CD14-positive monocyte (primary cell): Measurements from ENCODE around the gene SMCO4. TPM values are rescaled to one million over a fixed set of nuclear protein-coding genes. Genes with fewer than 3 reads are reported as not detected.

Source experiments
- DNase-seq, 3 donors: peaks; one replicate each; pipeline ENCODE4 v3.0.0-alpha.2; 2011 to 2022
- H2AFZ ChIP-seq: 2 replicates; pipeline ENCODE4 v1.6.0; 2012; ENCODE audit warnings: mild to moderate bottlenecking, low read depth, low read length, inconsistent platforms; ENCODE audit not compliant: insufficient read depth, poor library complexity, severe bottlenecking
- H3K27ac ChIP-seq, 2 donors: 1 replicate in 1 of 2; 2 replicates in 1 of 2; pipeline ENCODE4 v1.5.1; 2012 to 2013; ENCODE audit warnings: low read length in 2 of 2, control low read depth in 1 of 2, inconsistent platforms in 1 of 2, low read depth in 1 of 2, mild to moderate bottlenecking in 1 of 2
- H3K27me3 ChIP-seq, 2 donors: one replicate each; pipeline versions ENCODE4 v1.6.0 to v1.6.1; 2011 to 2013; ENCODE audit warnings: low read length in 2 of 2; ENCODE audit not compliant: control insufficient read depth in 2 of 2, insufficient read depth in 2 of 2
- H3K36me3 ChIP-seq, 2 donors: replicated peaks in 1 of 2; 1 replicate in 1 of 2; 2 replicates in 1 of 2; pipeline versions ENCODE4 v1.5.1 to v1.6.1; 2012 to 2013; ENCODE audit warnings: low read length in 2 of 2, control low read depth in 1 of 2, inconsistent platforms in 1 of 2, mild to moderate bottlenecking in 1 of 2; ENCODE audit not compliant: insufficient read depth in 2 of 2, control insufficient read depth in 1 of 2
- H3K4me1 ChIP-seq, 2 donors: 1 replicate in 1 of 2; 2 replicates in 1 of 2; pipeline versions ENCODE4 v1.5.1 to v1.6.1; 2012 to 2013; ENCODE audit warnings: low read length in 2 of 2, control low read depth in 1 of 2, inconsistent platforms in 1 of 2, mild to moderate bottlenecking in 1 of 2, moderate library complexity in 1 of 2; ENCODE audit not compliant: insufficient read depth in 2 of 2, control insufficient read depth in 1 of 2
- H3K4me2 ChIP-seq: replicated peaks from 2 replicates; pipeline ENCODE3; 2012; ENCODE audit warnings: low read length, moderate library complexity, mild to moderate bottlenecking; ENCODE audit not compliant: poor library complexity, severe bottlenecking; ENCODE audit errors: extremely low read depth
- H3K4me3 ChIP-seq, 3 experiments: fragments of 200-600 bp in 1 of 3; sonication (generic) in 1 of 3; replicated peaks in 1 of 3; 1 replicate in 2 of 3; 2 replicates in 1 of 3; pipeline ENCODE4 v1.5.1; 2011 to 2013; ENCODE audit warnings: low read length in 3 of 3, mild to moderate bottlenecking in 3 of 3, control low read depth in 2 of 3, low read depth in 2 of 3, inconsistent platforms in 1 of 3, moderate library complexity in 1 of 3
- H3K79me2 ChIP-seq: 2 replicates; pipeline ENCODE4 v1.6.0; 2012; ENCODE audit warnings: mild to moderate bottlenecking, control low read depth, inconsistent platforms, low read length, moderate library complexity; ENCODE audit not compliant: insufficient read depth
- H3K9ac ChIP-seq: 2 replicates; pipeline ENCODE4 v1.6.0; 2017; ENCODE audit warnings: low read length, mild to moderate bottlenecking; ENCODE audit not compliant: insufficient read depth, poor library complexity, severe bottlenecking
- H3K9me3 ChIP-seq, 2 donors: replicated peaks in 1 of 2; 1 replicate in 1 of 2; 2 replicates in 1 of 2; pipeline versions ENCODE4 v1.5.1 to v1.6.1; 2012 to 2013; ENCODE audit warnings: low read length in 2 of 2, control low read depth in 1 of 2; ENCODE audit not compliant: control insufficient read depth in 1 of 2, insufficient read depth in 1 of 2
- H4K20me1 ChIP-seq: 2 replicates; pipeline ENCODE4 v1.6.0; 2012; ENCODE audit warnings: mild to moderate bottlenecking, low read length, control low read depth, moderate library complexity; ENCODE audit not compliant: insufficient read depth
- H3K27ac Mint-ChIP-seq, 7 donors: one replicate each; pipeline ENCODE4 v1.8.0; 2020; ENCODE audit warnings: mild to moderate bottlenecking in 7 of 7, mixed read lengths in 7 of 7, moderate library complexity in 6 of 7, inconsistent platforms in 2 of 7
- H3K27me3 Mint-ChIP-seq, 3 donors: one replicate each; pipeline ENCODE4 v1.8.0; 2021 to 2022; ENCODE audit warnings: low read depth in 3 of 3, mild to moderate bottlenecking in 3 of 3, mixed read lengths in 3 of 3, moderate library complexity in 3 of 3, inconsistent platforms in 1 of 3
- H3K36me3 Mint-ChIP-seq, 2 donors: one replicate each; pipeline ENCODE4 v1.8.0; 2020; ENCODE audit warnings: mixed read lengths in 2 of 2, inconsistent platforms in 1 of 2, mild to moderate bottlenecking in 1 of 2
- H3K4me1 Mint-ChIP-seq: one replicate; pipeline ENCODE4 v1.8.0; 2020; ENCODE audit warnings: mild to moderate bottlenecking, mixed read lengths
- H3K4me3 Mint-ChIP-seq, 2 donors: one replicate each; pipeline ENCODE4 v1.8.0; 2020; ENCODE audit warnings: mild to moderate bottlenecking in 2 of 2, mixed read lengths in 2 of 2, moderate library complexity in 1 of 2
- H3K9me3 Mint-ChIP-seq, 7 donors: one replicate each; pipeline ENCODE4 v1.8.0; 2020 to 2022; ENCODE audit warnings: mixed read lengths in 7 of 7, mild to moderate bottlenecking in 6 of 7, moderate library complexity in 6 of 7, inconsistent platforms in 2 of 7
- WGBS: methylation state at CpG from one replicate; pipeline ENCODE4 v1.1.5; 2013; ENCODE audit warnings: missing lambda C conversion rate; ENCODE audit not compliant: insufficient coverage; 5-methylcytosine and 5-hydroxymethylcytosine counted together
- intact Hi-C, 2 donors: fragments of 100-400 bp; cut with micrococcal nuclease; formaldehyde crosslinking; loops; one replicate each; pipeline versions ENCODE4 v1.15.0 to v1.15.1; 2023
- polyA plus RNA-seq, 3 donors: library from polyadenylated mRNA; depleted of rRNA in 1 of 3; unstranded in 2 of 3; stranded (reverse) in 1 of 3; fragments of 300-500 nt in 2 of 3; fragments of >200 nt in 1 of 3; fragmentation: Illumina TruSeq in 2 of 3; gene quantifications; 1 replicate in 2 of 3; 2 replicates in 1 of 3; pipeline ENCODE4 v1.2.3, GENCODE V29; 2012 to 2021
- TF ChIP-seq, protein P1 (sequence below): fragments of 200-600 bp; IDR thresholded peaks from one replicate; pipeline ENCODE4 v1.8.0; 2022; ENCODE audit warnings: antibody characterized with exemption, mild to moderate bottlenecking

Gene SMCO4
- polyA plus RNA-seq, 3 donors = 110 to 242 (median 169) TPM

DNA sequence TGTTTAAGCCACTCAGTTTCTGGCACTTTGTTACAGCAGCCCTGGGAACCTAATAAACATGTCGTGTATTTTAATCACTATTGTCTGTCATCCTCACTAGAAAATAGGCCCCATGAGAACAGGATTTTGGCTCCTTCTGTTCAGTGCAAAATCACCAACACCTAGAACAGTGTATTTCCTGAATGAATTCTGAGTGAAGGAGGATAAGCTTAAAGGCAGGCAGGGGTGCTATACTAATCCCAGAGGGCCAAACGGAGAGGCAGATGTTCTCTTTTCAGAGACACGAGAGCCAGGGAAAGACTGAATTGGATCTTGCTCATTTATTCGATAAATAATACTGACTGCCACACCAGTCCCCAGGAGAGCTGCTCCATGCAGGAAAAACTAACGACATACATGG lies 10.4 kb downstream of the SMCO4 start:
- H3K27ac ChIP-seq = no peak overlapping the region
- no peak overlapping the region for H3K4me3 Mint-ChIP-seq
- no peaks in the 10 kb centered on the region for H3K9me3 Mint-ChIP-seq
- H3K4me1 Mint-ChIP-seq = peaks cover 74% of the 10 kb centered on the region
- H3K9me3 ChIP-seq = no peaks in the 10 kb centered on the region
- H3K79me2 ChIP-seq = peaks cover 88% of the 10 kb centered on the region
- peak overlapping the region in 1 of 7 donors; percentile 57 for H3K27ac Mint-ChIP-seq
- no peak overlapping the region for H3K4me2 ChIP-seq
- 100% methylated on average over 2 of the region's 5 CpGs for WGBS
- H3K9ac ChIP-seq = no peak overlapping the region
- DNase-seq = no peak
- no peak overlapping the region for H2AFZ ChIP-seq
- no peaks in the 10 kb centered on the region for H3K27me3 ChIP-seq
- TF ChIP-seq, protein P1, sequence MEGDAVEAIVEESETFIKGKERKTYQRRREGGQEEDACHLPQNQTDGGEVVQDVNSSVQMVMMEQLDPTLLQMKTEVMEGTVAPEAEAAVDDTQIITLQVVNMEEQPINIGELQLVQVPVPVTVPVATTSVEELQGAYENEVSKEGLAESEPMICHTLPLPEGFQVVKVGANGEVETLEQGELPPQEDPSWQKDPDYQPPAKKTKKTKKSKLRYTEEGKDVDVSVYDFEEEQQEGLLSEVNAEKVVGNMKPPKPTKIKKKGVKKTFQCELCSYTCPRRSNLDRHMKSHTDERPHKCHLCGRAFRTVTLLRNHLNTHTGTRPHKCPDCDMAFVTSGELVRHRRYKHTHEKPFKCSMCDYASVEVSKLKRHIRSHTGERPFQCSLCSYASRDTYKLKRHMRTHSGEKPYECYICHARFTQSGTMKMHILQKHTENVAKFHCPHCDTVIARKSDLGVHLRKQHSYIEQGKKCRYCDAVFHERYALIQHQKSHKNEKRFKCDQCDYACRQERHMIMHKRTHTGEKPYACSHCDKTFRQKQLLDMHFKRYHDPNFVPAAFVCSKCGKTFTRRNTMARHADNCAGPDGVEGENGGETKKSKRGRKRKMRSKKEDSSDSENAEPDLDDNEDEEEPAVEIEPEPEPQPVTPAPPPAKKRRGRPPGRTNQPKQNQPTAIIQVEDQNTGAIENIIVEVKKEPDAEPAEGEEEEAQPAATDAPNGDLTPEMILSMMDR = no peak
- H3K36me3 ChIP-seq = peaks cover 0 to 22% of the 10 kb centered on the region in 2 donors
- peaks cover 22 to 28% of the 10 kb centered on the region in 2 donors for H3K36me3 Mint-ChIP-seq
- peaks cover 85% of the 10 kb centered on the region for H4K20me1 ChIP-seq
- H3K4me3 ChIP-seq = no peak overlapping the region
- no peaks in the 10 kb centered on the region for H3K27me3 Mint-ChIP-seq
- peaks cover 46 to 50% of the 10 kb centered on the region in 2 donors for H3K4me1 ChIP-seq
- intact Hi-C loops = loop anchor here in 1 of 2 donors (10.0 kb wide), 1 partner anchor 338 kb away; the partner anchor contains the start of gene SLC36A4

DNA sequence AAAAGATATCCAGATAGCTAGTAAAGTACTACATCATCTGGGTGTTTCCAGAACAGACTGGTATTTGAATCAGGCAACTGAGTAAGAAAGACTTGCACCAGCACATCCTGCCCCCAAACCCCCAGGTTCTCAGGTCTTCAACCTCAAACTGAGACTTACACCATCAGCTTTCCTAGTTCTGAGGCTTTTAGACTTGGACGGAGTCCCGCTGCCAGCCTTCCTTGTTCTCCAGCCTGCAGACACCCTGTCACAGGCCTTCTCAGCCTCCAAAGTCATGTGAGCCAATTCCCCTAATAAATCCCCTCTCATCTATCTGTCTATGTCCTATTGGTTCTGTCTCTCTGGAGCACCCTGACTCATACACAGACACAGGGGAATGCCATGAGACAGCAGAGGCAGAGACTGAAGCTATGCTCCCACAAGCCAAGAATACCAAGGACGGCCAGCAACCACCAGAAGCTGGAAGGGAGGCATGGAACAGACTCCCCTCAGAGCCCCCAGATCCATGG lies 10.9 kb downstream of the SMCO4 start:
- Histone ChIP-seq H3K4me2 (no peak overlapping the region), H2AFZ (no peak overlapping the region), H4K20me1 (peaks cover 81% of the 10 kb centered on the region), H3K79me2 (peaks cover 88% of the 10 kb centered on the region), H3K4me1 (peaks cover 45 to 48% of the 10 kb centered on the region in 2 donors), H3K9me3 (no peaks in the 10 kb centered on the region), H3K27me3 (no peaks in the 10 kb centered on the region), H3K27ac (no peak overlapping the region), H3K4me3 (no peak overlapping the region), H3K36me3 (peaks cover 0 to 22% of the 10 kb centered on the region in 2 donors), H3K9ac (no peak overlapping the region)
- WGBS = 92% methylated on average over 3 of the region's 3 CpGs
- peaks cover 22 to 28% of the 10 kb centered on the region in 2 donors for H3K36me3 Mint-ChIP-seq
- no peaks in the 10 kb centered on the region for H3K9me3 Mint-ChIP-seq
- peaks cover 69% of the 10 kb centered on the region for H3K4me1 Mint-ChIP-seq
- no peaks in the 10 kb centered on the region for H3K27me3 Mint-ChIP-seq
- no peak overlapping the region for H3K4me3 Mint-ChIP-seq
- peak in 1 of 3 donors; percentile 35 for DNase-seq
- TF ChIP-seq, protein P1 = no peak
- intact Hi-C loops = loop anchor here in 1 of 2 donors (10.0 kb wide), 1 partner anchor 338 kb away; the partner anchor contains the start of gene SLC36A4
- peak overlapping the region in 3 of 7 donors; percentile 3 to 57 (median 50) for H3K27ac Mint-ChIP-seq
